GM12878 (cell line): ENCODE measurements around the gene TRPM5. TPM values are rescaled to one million over a fixed set of nuclear protein-coding genes. Genes with fewer than 3 reads are reported as not detected.

ENCODE experiments used
- ASH2L ChIP-seq: fragments of 300-600, 200-600 bp; sonication (generic); IDR thresholded peaks from 2 replicates; pipeline ENCODE4 v1.6.1; 2017; ENCODE audit warnings: low read depth, mild to moderate bottlenecking, borderline replicate concordance
- CREB1 ChIP-seq: IDR thresholded peaks from 2 replicates; pipeline ENCODE4 v1.6.1; 2012; ENCODE audit warnings: low read depth, mild to moderate bottlenecking, inconsistent platforms
- EGR1 ChIP-seq, 2 experiments: IDR thresholded peaks; 1 replicate in 1 of 2; 2 replicates in 1 of 2; pipeline ENCODE4 v1.6.1; 2011 to 2012; ENCODE audit warnings: low read depth in 2 of 2, low read length in 2 of 2, borderline replicate concordance in 1 of 2, mild to moderate bottlenecking in 1 of 2, moderate library complexity in 1 of 2
- FOXK2 ChIP-seq: fragments of 450-650 bp; IDR thresholded peaks from 2 replicates; pipeline ENCODE4 v1.6.1; 2017; ENCODE audit warnings: mild to moderate bottlenecking, moderate library complexity
- HCFC1 ChIP-seq: fragments of 150-350 bp; IDR thresholded peaks from 2 replicates; pipeline ENCODE4 v1.6.1; 2014; ENCODE audit warnings: low read length
- NKRF ChIP-seq: fragments of 450-650 bp; conservative IDR thresholded peaks from 2 replicates; pipeline ENCODE4 v1.6.1; 2017; ENCODE audit warnings: mild to moderate bottlenecking, moderate library complexity
- PAX8 ChIP-seq: fragments of 450-650 bp; IDR thresholded peaks from 2 replicates; pipeline ENCODE4 v1.6.1; 2017; ENCODE audit warnings: mild to moderate bottlenecking, moderate library complexity
- RELB ChIP-seq: fragments of 450-650 bp; IDR thresholded peaks from 2 replicates; pipeline ENCODE4 v1.6.1; 2017; ENCODE audit warnings: low read depth, mild to moderate bottlenecking, moderate library complexity
- SIN3A ChIP-seq: IDR thresholded peaks from 2 replicates; pipeline ENCODE4 v1.6.1; 2012; ENCODE audit warnings: low read depth, low read length, improper control_type of control experiment
- TAF1 ChIP-seq: IDR thresholded peaks from 2 replicates; pipeline ENCODE4 v1.6.1; 2011; ENCODE audit warnings: mild to moderate bottlenecking, low read depth, low read length, borderline replicate concordance
- TCF3 ChIP-seq: IDR thresholded peaks from 2 replicates; pipeline ENCODE4 v1.6.1; 2012; ENCODE audit warnings: low read depth, mild to moderate bottlenecking, low read length, borderline replicate concordance; ENCODE audit not compliant: insufficient read depth
- ZNF24 ChIP-seq: fragments of 450-650 bp; IDR thresholded peaks from 2 replicates; pipeline ENCODE4 v1.6.1; 2017; ENCODE audit warnings: antibody characterized with exemption, mild to moderate bottlenecking
- polyA plus RNA-seq, 11 experiments: library from polyadenylated mRNA; depleted of rRNA in 4 of 11; unstranded in 6 of 11; stranded (reverse) in 5 of 11; fragments of >200 nt; fragmentation: Nextera tagmentation in 4 of 11; fragmentation: Illumina TruSeq in 1 of 11; extraction: Ambion mirVana in 4 of 11; extraction: Trizol in 1 of 11; gene quantifications; 1 replicate in 1 of 11; 2 replicates in 10 of 11; pipeline versions ENCODE4 v1.2.1 to v1.2.3, GENCODE V29; 2011 to 2016; ENCODE audit warnings: inconsistent platforms in 2 of 11, missing spikeins in 2 of 11, low read depth in 1 of 11
- total RNA-seq, 4 experiments: library from RNA; depleted of rRNA in 3 of 4; stranded (reverse); fragments of >200 nt in 3 of 4; fragmentation: Illumina TruSeq in 1 of 4; extraction: Trizol in 1 of 4; gene quantifications; 2 replicates each; pipeline versions ENCODE4 v1.2.1 to v1.2.3, GENCODE V29; 2013 to 2021

Gene TRPM5
- total and polyA plus RNA-seq, 10 of the 15 experiments (the other 5 are each of a cell fraction or from before 2014, with no cell fraction given), result not detected

- TF ChIP-seq TCF3 (peak; percentile 32; the same call in 1 of the 2 replicates), SIN3A (0 out of 2 replicates have a peak, but pooled peaks have one; percentile 23), EGR1 (IDR thresholded peaks at IDR 0.05; ENCODE audit: borderline replicate concordance in 1 of 2, low read depth in 2 of 2, low read length in 2 of 2) (0 out of 3 replicates have a peak, but pooled peaks of 1 of the 2 experiments have one; percentile 1), ZNF24 (no peak), HCFC1 (no peak), TAF1 (peak; percentile 47), CREB1 (no peak), FOXK2 (no peak), NKRF (peak; percentile 91), ASH2L (0 out of 2 replicates have a peak, but pooled peaks have one; percentile 83), RELB (0 out of 2 replicates have a peak, but pooled peaks have one; percentile 23), PAX8 (no peak)
Measured at GRCh38 chr11:2400762-2401435, 43.4 kb downstream of the TRPM5 start (continued).
